HepG2 (cell line): ENCODE measurements around the gene NELFB. TPM values are rescaled to one million over a fixed set of nuclear protein-coding genes. Genes with fewer than 3 reads are reported as not detected.

Experiments
- AHR ChIP-seq: IDR thresholded peaks from 2 replicates; pipeline ENCODE4 v1.6.1; 2018; ENCODE audit warnings: missing genetic modification reagents, missing compliant biosample characterization
- IKZF5 ChIP-seq: IDR thresholded peaks from 2 replicates; pipeline ENCODE4 v1.6.1; 2018; ENCODE audit warnings: missing genetic modification reagents, mild to moderate bottlenecking, missing compliant biosample characterization
- NCOA1 ChIP-seq: sonication (generic); formaldehyde crosslinking; IDR thresholded peaks from 2 replicates; pipeline ENCODE4 v1.9.0; 2021; ENCODE audit warnings: missing genetic modification reagents
- ZNF331 ChIP-seq: sonication (generic); formaldehyde crosslinking; IDR thresholded peaks from 2 replicates; pipeline ENCODE4 v1.4.0; 2020; ENCODE audit warnings: missing genetic modification reagents
- ZNF567 ChIP-seq: sonication (generic); formaldehyde crosslinking; IDR thresholded peaks from 2 replicates; pipeline ENCODE4 v1.8.1; 2023; ENCODE audit warnings: mild to moderate bottlenecking, missing genetic modification reagents, borderline replicate concordance
- polyA plus RNA-seq, 8 experiments: library from polyadenylated mRNA; depleted of rRNA in 3 of 8; stranded (reverse) in 7 of 8; unstranded in 1 of 8; fragments of >200 nt; fragmentation: Illumina TruSeq in 4 of 8; extraction: Trizol in 4 of 8; gene quantifications; 2 replicates each; pipeline versions ENCODE4 v1.2.1 to v1.2.3, GENCODE V29; 2011 to 2016; ENCODE audit warnings: low read depth in 4 of 8, missing spikeins in 1 of 8, mixed read lengths in 1 of 8; ENCODE audit not compliant: insufficient read depth in 1 of 8
- total RNA-seq, 5 experiments: library from RNA; depleted of rRNA; stranded (reverse); fragments of >200 nt; fragmentation: Illumina TruSeq; extraction: Trizol; gene quantifications; 2 replicates each; pipeline ENCODE4 v1.2.3, GENCODE V29; 2016; ENCODE audit warnings: low read depth in 1 of 5
- TF ChIP-seq, protein P1 (sequence below): sonication (generic); formaldehyde crosslinking; IDR thresholded peaks from 2 replicates; pipeline ENCODE4 v1.4.0; 2020; ENCODE audit warnings: missing genetic modification reagents, borderline replicate concordance

Gene NELFB
- total and polyA plus RNA-seq, 2 of the 13 experiments (the other 11 are each of a cell fraction or from before 2014, with no cell fraction given): 26.5 to 45.8 TPM

DNA sequence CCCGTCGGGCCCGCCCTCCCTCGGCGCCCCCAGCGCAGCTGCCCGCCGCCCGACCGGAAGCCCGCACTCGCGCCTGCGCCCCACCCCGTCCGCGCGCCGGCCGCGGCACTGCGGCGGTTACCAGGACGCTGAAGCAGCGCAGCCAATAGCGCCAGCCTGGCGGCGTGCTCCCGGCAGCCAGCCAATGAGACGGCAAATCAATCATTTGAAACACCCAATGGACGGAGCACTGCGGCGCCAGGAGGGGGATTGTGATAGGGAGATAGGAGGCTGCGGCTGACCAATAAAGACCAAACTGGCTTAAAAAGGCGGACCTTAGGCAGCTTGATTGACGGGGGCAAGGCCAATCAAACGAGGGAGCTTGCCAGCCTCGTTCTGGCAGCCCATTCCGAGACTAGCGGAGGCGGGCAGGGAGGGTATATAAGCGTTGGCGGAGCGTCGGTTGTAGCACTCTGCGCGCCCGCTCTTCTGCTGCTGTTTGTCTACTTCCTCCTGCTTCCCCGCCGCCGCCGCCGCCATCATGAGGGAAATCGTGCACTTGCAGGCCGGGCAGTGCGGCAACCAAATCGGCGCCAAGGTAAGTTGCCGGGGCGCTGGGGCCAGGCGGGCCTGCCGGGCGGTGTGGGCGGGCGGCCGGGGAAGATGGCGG lies 14.2 kb upstream of the NELFB start, which contains the start of gene TUBB4B (continued):
- TF ChIP-seq IKZF5 (CRISPR knock-in tag): peak; percentile 57
- peak; percentile 95; the same call in 1 of the 2 replicates for TF ChIP-seq AHR
- peak; percentile 62; the same call in 1 of the 2 replicates for TF ChIP-seq ZNF331 (CRISPR knock-in tag)
- TF ChIP-seq, protein P1, sequence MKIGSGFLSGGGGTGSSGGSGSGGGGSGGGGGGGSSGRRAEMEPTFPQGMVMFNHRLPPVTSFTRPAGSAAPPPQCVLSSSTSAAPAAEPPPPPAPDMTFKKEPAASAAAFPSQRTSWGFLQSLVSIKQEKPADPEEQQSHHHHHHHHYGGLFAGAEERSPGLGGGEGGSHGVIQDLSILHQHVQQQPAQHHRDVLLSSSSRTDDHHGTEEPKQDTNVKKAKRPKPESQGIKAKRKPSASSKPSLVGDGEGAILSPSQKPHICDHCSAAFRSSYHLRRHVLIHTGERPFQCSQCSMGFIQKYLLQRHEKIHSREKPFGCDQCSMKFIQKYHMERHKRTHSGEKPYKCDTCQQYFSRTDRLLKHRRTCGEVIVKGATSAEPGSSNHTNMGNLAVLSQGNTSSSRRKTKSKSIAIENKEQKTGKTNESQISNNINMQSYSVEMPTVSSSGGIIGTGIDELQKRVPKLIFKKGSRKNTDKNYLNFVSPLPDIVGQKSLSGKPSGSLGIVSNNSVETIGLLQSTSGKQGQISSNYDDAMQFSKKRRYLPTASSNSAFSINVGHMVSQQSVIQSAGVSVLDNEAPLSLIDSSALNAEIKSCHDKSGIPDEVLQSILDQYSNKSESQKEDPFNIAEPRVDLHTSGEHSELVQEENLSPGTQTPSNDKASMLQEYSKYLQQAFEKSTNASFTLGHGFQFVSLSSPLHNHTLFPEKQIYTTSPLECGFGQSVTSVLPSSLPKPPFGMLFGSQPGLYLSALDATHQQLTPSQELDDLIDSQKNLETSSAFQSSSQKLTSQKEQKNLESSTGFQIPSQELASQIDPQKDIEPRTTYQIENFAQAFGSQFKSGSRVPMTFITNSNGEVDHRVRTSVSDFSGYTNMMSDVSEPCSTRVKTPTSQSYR (CRISPR knock-in tag): peak; percentile 48; the same call in 1 of the 2 replicates
- TF ChIP-seq NCOA1 (CRISPR knock-in tag): 0 out of 2 replicates have a peak, but pooled peaks have one; percentile 20
- TF ChIP-seq ZNF567 (CRISPR knock-in tag): no peak
